ENCODE results near the gene SCN2B.

SCN2B gene

DNA sequence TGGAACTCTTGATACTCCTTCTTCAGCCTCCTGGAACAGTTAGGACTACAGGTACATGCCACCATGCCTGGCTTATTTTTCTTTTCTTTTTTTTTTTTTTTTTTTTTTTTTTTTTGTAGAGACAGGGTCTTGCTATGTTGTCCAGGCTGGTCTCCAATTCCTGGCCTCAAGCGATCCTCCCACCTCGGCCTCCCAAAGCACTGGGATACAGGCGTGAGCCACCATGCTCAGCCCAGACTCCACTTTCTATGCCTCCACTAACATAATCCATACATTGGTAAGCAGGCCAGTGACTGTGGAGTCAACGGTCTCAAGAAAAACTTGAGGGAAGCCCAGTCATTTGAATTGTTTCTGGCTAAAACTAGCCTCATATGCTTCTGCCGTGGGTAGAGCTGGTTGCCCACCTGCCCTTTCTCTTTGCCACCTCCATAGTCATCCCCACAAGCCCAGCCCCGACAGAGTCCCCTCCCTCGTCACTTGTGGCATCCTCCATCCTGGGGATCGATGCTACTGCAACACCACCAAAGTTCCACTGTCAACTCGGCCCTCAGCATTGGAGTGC lies 2.4 kb downstream of the SCN2B start (continued):
- TF ChIP-seq, protein P1, sequence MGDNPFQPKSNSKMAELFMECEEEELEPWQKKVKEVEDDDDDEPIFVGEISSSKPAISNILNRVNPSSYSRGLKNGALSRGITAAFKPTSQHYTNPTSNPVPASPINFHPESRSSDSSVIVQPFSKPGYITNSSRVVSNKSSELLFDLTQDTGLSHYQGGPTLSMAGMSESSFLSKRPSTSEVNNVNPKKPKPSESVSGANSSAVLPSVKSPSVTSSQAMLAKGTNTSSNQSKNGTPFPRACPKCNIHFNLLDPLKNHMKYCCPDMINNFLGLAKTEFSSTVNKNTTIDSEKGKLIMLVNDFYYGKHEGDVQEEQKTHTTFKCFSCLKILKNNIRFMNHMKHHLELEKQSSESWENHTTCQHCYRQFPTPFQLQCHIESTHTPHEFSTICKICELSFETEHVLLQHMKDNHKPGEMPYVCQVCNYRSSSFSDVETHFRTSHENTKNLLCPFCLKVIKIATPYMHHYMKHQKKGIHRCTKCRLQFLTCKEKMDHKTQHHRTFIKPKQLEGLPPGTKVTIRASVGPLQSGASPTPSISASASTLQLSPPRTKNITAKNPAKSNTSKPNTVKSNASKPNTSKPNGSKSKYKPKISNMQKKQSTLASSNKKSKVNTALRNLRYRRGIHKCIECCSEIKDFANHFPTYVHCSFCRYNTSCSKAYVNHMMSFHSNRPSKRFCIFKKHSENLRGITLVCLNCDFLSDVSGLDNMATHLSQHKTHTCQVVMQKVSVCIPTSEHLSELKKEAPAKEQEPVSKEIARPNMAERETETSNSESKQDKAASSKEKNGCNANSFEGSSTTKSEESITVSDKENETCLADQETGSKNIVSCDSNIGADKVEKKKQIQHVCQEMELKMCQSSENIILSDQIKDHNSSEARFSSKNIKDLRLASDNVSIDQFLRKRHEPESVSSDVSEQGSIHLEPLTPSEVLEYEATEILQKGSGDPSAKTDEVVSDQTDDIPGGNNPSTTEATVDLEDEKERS (tag by site-specific recombination; IDR thresholded peaks at IDR 0.05): no peak
- no peak for TF ChIP-seq TSHZ1 (tag by site-specific recombination; IDR thresholded peaks at IDR 0.05; ENCODE audit: borderline replicate concordance)
- TF ChIP-seq, protein P2, sequence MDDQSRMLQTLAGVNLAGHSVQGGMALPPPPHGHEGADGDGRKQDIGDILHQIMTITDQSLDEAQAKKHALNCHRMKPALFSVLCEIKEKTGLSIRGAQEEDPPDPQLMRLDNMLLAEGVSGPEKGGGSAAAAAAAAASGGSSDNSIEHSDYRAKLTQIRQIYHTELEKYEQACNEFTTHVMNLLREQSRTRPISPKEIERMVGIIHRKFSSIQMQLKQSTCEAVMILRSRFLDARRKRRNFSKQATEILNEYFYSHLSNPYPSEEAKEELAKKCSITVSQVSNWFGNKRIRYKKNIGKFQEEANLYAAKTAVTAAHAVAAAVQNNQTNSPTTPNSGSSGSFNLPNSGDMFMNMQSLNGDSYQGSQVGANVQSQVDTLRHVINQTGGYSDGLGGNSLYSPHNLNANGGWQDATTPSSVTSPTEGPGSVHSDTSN (CRISPR knock-in tag; IDR thresholded peaks at IDR 0.05): no peak

DNA sequence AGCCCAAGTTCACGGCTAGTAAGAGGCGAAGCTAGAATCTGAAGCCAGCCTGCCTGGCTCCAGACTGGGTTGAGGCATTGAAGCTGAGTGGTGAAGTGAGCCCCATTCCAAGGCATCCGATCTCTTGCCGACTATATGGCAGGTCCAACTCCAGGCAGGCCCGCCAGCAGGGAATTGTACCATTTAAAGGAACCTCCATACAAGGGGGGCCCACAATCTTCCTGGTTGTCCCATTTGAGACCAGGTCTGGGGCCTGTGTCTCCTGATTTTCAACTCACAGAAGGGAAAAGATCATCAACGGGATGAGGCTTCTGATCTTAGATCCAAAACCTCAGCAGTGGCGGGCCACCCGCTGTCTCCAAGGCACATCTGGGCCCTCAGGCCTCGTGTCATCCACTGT lies 4.1 kb downstream of the SCN2B start:
- Histone ChIP-seq H3K27ac (ENCODE audit: extremely low read depth, low read depth, low read length) (no peak overlapping the region), H3K36me3 (ENCODE audit: control insufficient read depth in 2 of 2, insufficient read depth in 1 of 2, low read length in 2 of 2) (no peaks in the 10 kb centered on the region), H3K4me3 (ENCODE audit: low read depth, low read length) (no peak overlapping the region), H3K9me3 (ENCODE audit: control insufficient read depth, insufficient read depth, low read depth, low read length) (no peaks in the 10 kb centered on the region), H3K4me1 (ENCODE audit: control insufficient read depth, insufficient read depth, low read length) (no peaks in the 10 kb centered on the region)
- ChIA-PET CTCF (interaction anchor here (0.6 to 7.5 kb wide), 30 partner anchors 9 to 465 kb away, joined by 3 to 128 read pairs (median 4); partner anchors contain the start of genes CD3D and SCN4B), POLR2A (interaction anchor here (0.6 to 1.3 kb wide), 3 partner anchors 20 to 29 kb away, joined by 3 to 7 read pairs (median 4); partner anchors contain the start of gene SCN4B)
- TF ChIP-seq REST (tag by site-specific recombination; IDR thresholded peaks at IDR 0.05) (no peak), TSHZ1 (tag by site-specific recombination; IDR thresholded peaks at IDR 0.05; ENCODE audit: borderline replicate concordance) (no peak), ZNF184 (tag by site-specific recombination; IDR thresholded peaks at IDR 0.05) (no peak), GLIS2 (tag by site-specific recombination; IDR thresholded peaks at IDR 0.05) (no peak), ZBTB20 (tag by site-specific recombination; IDR thresholded peaks at IDR 0.05) (no peak), ZNF140 (tag by site-specific recombination; IDR thresholded peaks at IDR 0.05) (no peak), ZNF654 (tag by site-specific recombination; IDR thresholded peaks at IDR 0.05; ENCODE audit: low read depth) (no peak), ZNF768 (tag by site-specific recombination; IDR thresholded peaks at IDR 0.05) (no peak), ZNF394 (tag by site-specific recombination; IDR thresholded peaks at IDR 0.05; ENCODE audit: borderline replicate concordance) (no peak), ZEB2 (tag by site-specific recombination; IDR thresholded peaks at IDR 0.05) (no peak), ZNF350 (tag by site-specific recombination; IDR thresholded peaks at IDR 0.05) (no peak), TRIM28 (IDR thresholded peaks at IDR 0.05; ENCODE audit: borderline replicate concordance, low read length) (no peak)

Data from HEK293 (cell line).